ENCODE measurements around the gene ZEB2. TPM values are rescaled to one million over a fixed set of nuclear protein-coding genes. Genes with fewer than 3 reads are reported as not detected.

ZEB2 gene
- total and polyA plus RNA-seq, 2 donors (not counting 3 experiments of a cell fraction or from before 2014, with no cell fraction given) = 17.9 to 49.6 TPM

DNA sequence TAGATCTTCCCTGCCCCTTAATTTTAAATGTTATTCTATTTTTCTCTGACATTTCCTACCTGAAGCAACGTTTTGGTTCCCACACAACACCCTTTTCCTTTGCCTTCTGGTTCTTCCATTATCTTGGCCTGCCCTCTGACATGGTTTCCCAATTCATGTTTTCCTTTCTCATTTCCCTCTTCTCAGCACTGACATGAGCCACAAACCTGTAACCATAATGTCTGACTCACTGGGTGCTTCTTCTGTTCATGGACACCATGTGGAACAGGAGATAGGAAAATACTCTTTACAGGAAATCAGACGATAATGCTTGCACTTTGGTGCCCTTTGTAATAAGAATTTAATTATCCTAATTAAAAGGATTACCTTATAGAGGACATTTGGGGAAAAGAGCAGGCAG lies 142.0 kb downstream of the ZEB2 start:
- dilution Hi-C loops (cut with MboI; ENCODE audit: extremely low pct_ligation_motif_present, low sequenced_read_pairs) = no loop called here
- no peaks in the 10 kb centered on the region for H3K27me3 ChIP-seq (ENCODE audit: control insufficient read depth in 2 of 2, insufficient read depth in 2 of 2, low read length in 2 of 2)
- BruUV-seq (replicated peaks) = no TSS peak
- CTCF ChIA-PET = no interaction called here
- H2AFZ ChIP-seq (ENCODE audit: low read depth, low read length) = no peak overlapping the region
- FAIRE-seq (no peak), DNase-seq (ENCODE audit: low read depth, low spot score) (no peak)
- H4K20me1 ChIP-seq (replicated peaks; ENCODE audit: control insufficient read depth, extremely low read depth, insufficient read depth, low read length) = no peaks in the 10 kb centered on the region
- H3K27ac ChIP-seq (ENCODE audit: insufficient read depth, low read depth, low read length) = no peak overlapping the region
- no peak overlapping the region for H3K4me2 ChIP-seq (ENCODE audit: insufficient read depth, low read length)
- no peaks in the 10 kb centered on the region for H3K36me3 ChIP-seq (ENCODE audit: control insufficient read depth in 2 of 2, extremely low read depth in 1 of 2, insufficient read depth in 2 of 2, low read length in 2 of 2)
- TF ChIP-seq GATA2 (IDR thresholded peaks at IDR 0.05; ENCODE audit: insufficient read depth, insufficient read length, low read depth, low read length) = no peak
- no peak for TF ChIP-seq JUN (IDR thresholded peaks at IDR 0.05; ENCODE audit: borderline replicate concordance, insufficient read depth, insufficient read length, low read depth)
- no peak for TF ChIP-seq CTCF (IDR thresholded peaks at IDR 0.05; ENCODE audit: extremely low read depth in 1 of 2, insufficient read depth in 1 of 2, low read depth in 1 of 2, low read length in 2 of 2)
- TF ChIP-seq MAX (IDR thresholded peaks at IDR 0.05; ENCODE audit: insufficient read depth, insufficient read length) = no peak
- no peak for TF ChIP-seq POLR2AphosphoS5 (IDR thresholded peaks at IDR 0.05; ENCODE audit: insufficient read depth, low read depth, low read length)
- no peak for TF ChIP-seq POLR2A (IDR thresholded peaks at IDR 0.05; ENCODE audit: low read depth, low read length)
- TF ChIP-seq FOS (IDR thresholded peaks at IDR 0.05; ENCODE audit: borderline replicate concordance, insufficient read depth, low read length) = no peak
- TF ChIP-seq EZH2 (IDR thresholded peaks at IDR 0.05; ENCODE audit: borderline replicate concordance, low read depth, low read length, severe bottlenecking) = no peak
- no peak for TF ChIP-seq MYC (IDR thresholded peaks at IDR 0.05; ENCODE audit: low read depth, low read length)
- no peaks in the 10 kb centered on the region for H3K9me3 ChIP-seq (replicated peaks; ENCODE audit: control insufficient read depth, insufficient read depth, low read length)
- H3K9me1 ChIP-seq (replicated peaks; ENCODE audit: control insufficient read depth, extremely low read depth, insufficient read depth, low read length) = no peaks in the 10 kb centered on the region
- no peaks in the 10 kb centered on the region for H3K79me2 ChIP-seq (ENCODE audit: control insufficient read depth, insufficient read depth, low read length)
- H3K9ac ChIP-seq (replicated peaks; ENCODE audit: extremely low read depth, insufficient read depth, low read length) = no peak overlapping the region
- POLR2A ChIA-PET = no interaction called here
- no peak overlapping the region for H3K4me3 ChIP-seq (replicated peaks in 1 of 3; ENCODE audit: insufficient read depth in 1 of 3, low read depth in 1 of 3, low read length in 3 of 3)
- peaks cover 3% of the 10 kb centered on the region for H3K4me1 ChIP-seq (ENCODE audit: control insufficient read depth, extremely low read depth, insufficient read depth, low read length)
- intact Hi-C loops (cut with micrococcal nuclease) = no loop called here

All from endothelial cell of umbilical vein (primary cell).